Activated CD4-positive, alpha-beta T cell treated with anti-CD3 and anti-CD28 coated beads, Interleukin-2, amount 50 U/mL, for 1 hour (primary cell): Measurements from ENCODE around the gene MAPKAP1.
"Not testable (repeated sequence)": the region's sequence is repeated elsewhere in the genome, so short reads cannot be mapped to it uniquely, and the experiment has no call there.

Experiments
- DNase-seq: peaks from one replicate; pipeline ENCODE4 v3.0.0-alpha.2; 2020

The MAPKAP1 gene

GRCh38 chr9:125593581-125594222, 113.3 kb downstream of the MAPKAP1 start:
- DNase-seq = no peak

GRCh38 chr9:125591888-125592287, 115.1 kb downstream of the MAPKAP1 start:
- DNase-seq = no peak

DNA sequence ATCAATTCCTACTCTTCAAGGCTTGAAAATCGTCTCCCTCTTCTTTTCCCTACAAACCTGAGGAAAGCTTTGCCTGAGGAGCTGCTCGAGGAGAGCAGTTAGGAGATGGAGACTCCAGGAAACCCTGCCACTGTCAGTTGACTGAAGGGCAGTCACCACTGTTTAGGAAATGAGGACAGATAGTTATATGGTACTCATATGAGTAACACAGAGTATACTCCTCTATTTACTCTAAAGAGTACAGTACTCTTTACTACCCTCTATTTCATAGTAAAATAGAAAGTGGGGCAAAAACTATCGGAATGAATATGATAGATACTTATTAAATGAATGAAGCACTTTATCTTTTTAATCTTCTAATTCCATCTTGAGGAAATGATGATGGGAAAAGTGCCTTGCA, 115.8 kb downstream of the MAPKAP1 start:
- DNase-seq = no peak

GRCh38 chr9:125589287-125589686, 117.7 kb downstream of the MAPKAP1 start:
- no peak for DNase-seq

GRCh38 chr9:125587819-125588460, 119.1 kb downstream of the MAPKAP1 start:
- DNase-seq = no peak

GRCh38 chr9:125586172-125586511, 120.9 kb downstream of the MAPKAP1 start:
- no peak for DNase-seq

DNA sequence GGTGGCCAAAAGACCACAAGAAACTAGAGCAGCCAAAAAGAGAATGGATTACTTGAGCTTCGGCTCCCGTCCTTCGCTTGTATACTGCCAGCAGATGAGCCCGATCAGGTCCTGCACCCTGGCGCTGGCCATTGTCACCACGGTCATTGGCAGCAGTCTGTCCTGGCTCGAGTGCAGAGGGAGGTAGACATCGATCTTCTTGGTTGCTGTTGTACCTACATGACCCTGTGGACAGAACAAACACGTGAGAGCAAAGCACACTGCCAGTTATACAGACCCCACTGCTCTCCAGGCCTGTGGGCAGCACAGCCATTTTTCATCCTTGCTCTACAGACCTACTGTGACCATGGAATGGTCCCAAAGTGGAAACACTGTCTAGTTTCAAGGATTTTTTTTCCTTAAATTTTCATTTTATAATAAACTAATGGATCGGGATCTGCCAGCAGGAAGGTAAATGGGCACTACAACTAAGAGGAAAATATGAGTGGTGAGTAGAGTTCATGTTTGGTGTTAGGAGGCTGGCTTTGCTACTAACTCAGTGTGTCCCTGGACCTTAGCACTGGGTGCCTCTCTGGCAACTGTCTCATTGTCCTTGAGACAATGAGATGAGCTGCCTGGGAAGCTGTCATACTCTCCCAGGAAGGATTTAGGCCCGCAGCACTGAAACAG, 121.4 kb downstream of the MAPKAP1 start:
- DNase-seq = no peak

GRCh38 chr9:125580701-125581286, 126.2 kb downstream of the MAPKAP1 start:
- no peak for DNase-seq

GRCh38 chr9:125579030-125579932, 127.7 kb downstream of the MAPKAP1 start:
- DNase-seq = no peak

GRCh38 chr9:125574126-125574877, 132.7 kb downstream of the MAPKAP1 start:
- no peak for DNase-seq

- not testable (repeated sequence) for DNase-seq
These were observed 134.5 kb downstream of the MAPKAP1 start for GRCh38 chr9:125572461-125572860.

DNA sequence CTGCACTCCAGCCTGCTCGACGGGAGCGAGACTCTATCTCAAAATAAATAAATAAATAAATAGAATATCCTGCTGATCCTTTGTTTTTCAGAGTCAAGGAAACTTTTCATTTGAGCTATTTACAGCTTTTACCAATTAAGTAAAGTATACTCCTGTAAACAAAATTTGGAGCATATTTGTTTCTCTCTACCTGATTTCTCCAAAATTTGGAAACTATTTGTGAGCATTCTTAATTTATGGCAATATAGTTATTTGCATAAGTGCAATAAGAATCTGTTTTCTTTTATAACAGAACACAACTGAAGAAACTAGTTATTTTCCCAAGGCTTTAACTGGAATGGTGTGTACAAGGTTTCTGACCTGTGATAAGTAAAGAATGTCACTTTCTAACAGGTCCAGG, 135.2 kb downstream of the MAPKAP1 start:
- not testable (repeated sequence) for DNase-seq

GRCh38 chr9:125570246-125570645, 136.8 kb downstream of the MAPKAP1 start:
- DNase-seq = no peak

GRCh38 chr9:125568621-125569020, 138.4 kb downstream of the MAPKAP1 start:
- no peak for DNase-seq

DNA sequence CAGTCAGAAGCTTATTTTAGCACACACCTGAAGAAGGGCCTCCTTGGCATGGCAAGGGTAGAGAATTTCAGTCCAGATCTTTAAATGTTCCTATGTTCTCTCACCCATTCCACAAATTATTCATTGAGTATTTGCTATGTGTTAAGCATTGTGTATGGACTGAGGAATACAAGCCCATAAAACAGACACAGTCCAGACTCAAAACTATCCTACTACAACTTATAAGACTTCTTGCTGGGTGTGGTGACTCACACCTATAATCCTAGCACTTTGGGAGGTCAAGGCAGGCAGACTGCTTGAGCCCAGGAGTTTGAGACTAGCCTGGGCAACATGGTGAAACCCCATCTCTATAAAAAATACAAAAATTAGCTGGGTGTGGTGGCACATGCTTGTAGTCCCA, 141.0 kb downstream of the MAPKAP1 start:
- DNase-seq = not testable (repeated sequence)

- no peak for DNase-seq
These were observed 141.9 kb downstream of the MAPKAP1 start for GRCh38 chr9:125565126-125565525.

DNA sequence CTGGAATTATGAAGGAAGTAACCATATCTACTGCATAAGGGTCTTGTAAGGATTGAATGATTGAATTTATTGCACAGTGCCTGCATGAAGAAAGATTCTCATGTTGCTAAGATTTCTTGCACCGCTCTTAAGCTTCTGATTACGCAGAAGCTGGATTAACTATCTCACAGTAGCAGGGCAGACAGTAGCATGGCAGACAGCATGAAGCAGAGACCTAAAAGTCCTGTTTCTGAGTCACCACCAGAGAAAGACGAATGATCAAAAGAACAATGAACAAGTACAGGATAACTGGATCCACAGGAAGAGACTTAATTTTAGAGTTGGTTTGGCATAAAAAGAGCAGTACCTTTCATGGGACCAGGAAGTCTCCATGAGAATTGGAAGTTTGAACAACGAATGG, 142.4 kb downstream of the MAPKAP1 start:
- DNase-seq = no peak

DNA sequence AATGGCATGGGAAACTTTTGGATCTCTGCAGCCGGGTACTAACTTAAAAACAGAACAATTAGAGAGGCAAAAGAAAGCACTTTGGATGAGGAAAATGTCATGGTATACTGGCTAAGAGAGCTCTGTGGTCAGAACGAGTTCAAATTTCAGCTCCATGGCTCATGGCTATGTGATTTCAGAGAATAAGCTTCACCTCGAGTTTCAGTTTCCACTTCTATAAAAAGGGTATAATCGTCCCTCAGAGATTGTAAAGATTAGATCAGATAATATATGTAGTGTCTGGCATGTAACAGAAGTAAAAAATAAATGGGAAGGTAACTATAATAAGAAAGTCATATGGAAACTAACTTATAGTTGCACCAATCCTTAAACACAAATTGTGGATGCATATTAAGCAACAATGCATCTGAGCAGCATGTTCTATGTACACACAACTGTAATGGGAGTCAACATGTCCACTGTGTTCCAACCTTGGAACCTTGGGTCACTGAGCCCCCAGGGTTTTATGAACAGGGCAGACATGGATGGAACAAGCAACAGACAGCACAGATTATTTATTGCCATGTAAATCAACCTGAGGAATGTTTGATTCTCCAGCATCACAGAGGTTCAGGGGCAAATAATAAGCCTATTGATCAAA, 145.4 kb downstream of the MAPKAP1 start:
- DNase-seq = no peak

GRCh38 chr9:125559894-125560293, 147.1 kb downstream of the MAPKAP1 start:
- no peak for DNase-seq

DNA sequence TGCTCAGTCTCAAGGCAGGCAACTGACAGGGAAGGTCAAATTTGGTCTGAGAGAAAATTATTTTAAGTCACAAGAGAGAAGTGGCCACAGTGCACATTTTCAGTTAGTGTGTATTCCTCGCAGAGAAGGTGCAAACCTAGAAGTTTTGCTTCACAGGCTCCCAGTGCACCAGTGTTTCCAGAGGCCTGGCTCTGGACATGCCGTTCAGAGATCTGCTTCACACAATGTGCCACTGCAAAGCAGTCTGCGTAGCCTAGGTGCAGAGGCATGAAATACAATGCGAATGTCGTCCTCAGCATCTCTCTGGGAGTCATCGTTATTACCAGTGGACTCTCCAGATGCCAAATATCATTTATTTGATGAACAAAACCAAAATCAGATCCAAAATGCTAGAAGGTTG, 147.8 kb downstream of the MAPKAP1 start:
- no peak for DNase-seq

GRCh38 chr9:125558453-125559092, 148.4 kb downstream of the MAPKAP1 start:
- peak; percentile 35 for DNase-seq
